H1 (cell line): Measurements from ENCODE around the gene SHISA9. TPM values are rescaled to one million over a fixed set of nuclear protein-coding genes. Genes with fewer than 3 reads are reported as not detected.

Experiments used
- CBX5 ChIP-seq: fragments of 300-800, 300-1000 bp; sonication (generic); IDR thresholded peaks from 2 replicates; pipeline ENCODE4 v1.7.1; 2016; ENCODE audit warnings: antibody characterized with exemption, low read length, low read depth
- CHD2 ChIP-seq: IDR thresholded peaks from 2 replicates; pipeline ENCODE4 v1.6.1; 2012; ENCODE audit warnings: low read length, improper control_type of control experiment
- EZH2 ChIP-seq: fragments of 200-600 bp; sonication (generic); IDR thresholded peaks from 2 replicates; pipeline ENCODE4 v1.7.1; 2012; ENCODE audit warnings: low read depth, mild to moderate bottlenecking, moderate library complexity, low read length, inconsistent platforms; ENCODE audit not compliant: severe bottlenecking
- KDM5A ChIP-seq: fragments of 200-600 bp; IDR thresholded peaks from 2 replicates; pipeline ENCODE4 v1.7.1; 2012; ENCODE audit warnings: mild to moderate bottlenecking, low read length, inconsistent platforms, mixed read lengths
- MAX ChIP-seq: IDR thresholded peaks from 2 replicates; pipeline ENCODE4 v1.6.1; 2012; ENCODE audit warnings: inconsistent platforms
- PHF8 ChIP-seq: fragments of 200-600 bp; sonication (generic); conservative IDR thresholded peaks from 2 replicates; pipeline ENCODE4 v1.7.1; 2012; ENCODE audit warnings: low read depth, mild to moderate bottlenecking, inconsistent platforms, low read length, moderate library complexity
- RBBP5 ChIP-seq: IDR thresholded peaks from 2 replicates; pipeline ENCODE4 v1.7.1; 2012; ENCODE audit warnings: low read depth, mild to moderate bottlenecking, inconsistent platforms, low read length, moderate library complexity, borderline replicate concordance
- SIN3A ChIP-seq, 2 experiments: IDR thresholded peaks in 1 of 2; conservative IDR thresholded peaks in 1 of 2; 2 replicates each; pipeline ENCODE4 v1.6.1; 2011 to 2012; ENCODE audit warnings: low read length in 2 of 2, improper control_type of control experiment in 1 of 2, low read depth in 1 of 2, mild to moderate bottlenecking in 1 of 2
- SUZ12 ChIP-seq: fragments of 200-600 bp; sonication (generic); IDR thresholded peaks from 2 replicates; pipeline ENCODE4 v1.6.1; 2012; ENCODE audit warnings: mild to moderate bottlenecking, inconsistent platforms, low read length, moderate library complexity, mixed read lengths
- TBP ChIP-seq: IDR thresholded peaks from 2 replicates; pipeline ENCODE4 v1.6.1; 2011; ENCODE audit warnings: low read depth, low read length, improper control_type of control experiment
- polyA plus RNA-seq, 7 experiments: library from polyadenylated mRNA; depleted of rRNA in 3 of 7; stranded (reverse) in 5 of 7; unstranded in 2 of 7; fragments of >200 nt in 5 of 7; fragments of 200-250 nt in 2 of 7; gene quantifications; 1 replicate in 5 of 7; 2 replicates in 1 of 7; 4 replicates in 1 of 7; pipeline versions ENCODE4 v1.2.1 to v1.2.3, GENCODE V29; 2011 to 2013; ENCODE audit warnings: missing spikeins in 2 of 7, mixed read lengths in 2 of 7
- total RNA-seq: library from RNA; stranded (reverse); fragmentation: NEBNext Ultra II Directional; extraction: Animal tissue kit (Norgen Biotek cat#: 25700); gene quantifications from 2 replicates; pipeline ENCODE4 v1.2.1, GENCODE V29; 2021
- TF ChIP-seq, protein P1 (sequence below): IDR thresholded peaks from 2 replicates; pipeline ENCODE4 v1.6.1; 2012; ENCODE audit warnings: low read length, inconsistent platforms

The SHISA9 gene
- total and polyA plus RNA-seq, 2 of the 8 experiments (the other 6 are each of a cell fraction or from before 2014, with no cell fraction given) = 25.6 to 39.8 TPM

- TF ChIP-seq, protein P1, sequence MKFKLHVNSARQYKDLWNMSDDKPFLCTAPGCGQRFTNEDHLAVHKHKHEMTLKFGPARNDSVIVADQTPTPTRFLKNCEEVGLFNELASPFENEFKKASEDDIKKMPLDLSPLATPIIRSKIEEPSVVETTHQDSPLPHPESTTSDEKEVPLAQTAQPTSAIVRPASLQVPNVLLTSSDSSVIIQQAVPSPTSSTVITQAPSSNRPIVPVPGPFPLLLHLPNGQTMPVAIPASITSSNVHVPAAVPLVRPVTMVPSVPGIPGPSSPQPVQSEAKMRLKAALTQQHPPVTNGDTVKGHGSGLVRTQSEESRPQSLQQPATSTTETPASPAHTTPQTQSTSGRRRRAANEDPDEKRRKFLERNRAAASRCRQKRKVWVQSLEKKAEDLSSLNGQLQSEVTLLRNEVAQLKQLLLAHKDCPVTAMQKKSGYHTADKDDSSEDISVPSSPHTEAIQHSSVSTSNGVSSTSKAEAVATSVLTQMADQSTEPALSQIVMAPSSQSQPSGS = no peak
- no peak for TF ChIP-seq RBBP5
- no peak for TF ChIP-seq TBP
- TF ChIP-seq KDM5A = no peak
- TF ChIP-seq CHD2 = no peak
- no peak for TF ChIP-seq PHF8
- TF ChIP-seq EZH2 = no peak
- no peak for TF ChIP-seq MAX
- no peak for TF ChIP-seq SIN3A (conservative IDR thresholded peaks at IDR 0.05 in 1 of 2, IDR thresholded peaks at IDR 0.05 in 1 of 2; ENCODE audit: low read depth in 1 of 2, low read length in 2 of 2)
- TF ChIP-seq CBX5 = no peak
- no peak for TF ChIP-seq SUZ12
- TF ChIP-seq, all 59 proteins: peak for 0
Observed at GRCh38 chr16:13229039-13229438, 327.6 kb downstream of the SHISA9 start (continued).
